ENCODE measurements around the gene ADGRD1.

The ADGRD1 gene

GRCh38 chr12:131119936-131120335 is 166.2 kb downstream of the ADGRD1 start:
- no peak for ATAC-seq
- TF ChIP-seq POU6F1 (CRISPR knock-in tag; IDR thresholded peaks at IDR 0.05; ENCODE audit: borderline replicate concordance, low read depth) (no peak), PPARA (CRISPR knock-in tag; IDR thresholded peaks at IDR 0.05; ENCODE audit: borderline replicate concordance) (no peak), RARB (CRISPR knock-in tag; IDR thresholded peaks at IDR 0.05) (no peak), TSHZ2 (CRISPR knock-in tag; IDR thresholded peaks at IDR 0.05) (no peak), CREB5 (CRISPR knock-in tag; IDR thresholded peaks at IDR 0.05; ENCODE audit: low read depth) (no peak), ZFP3 (CRISPR knock-in tag; IDR thresholded peaks at IDR 0.05) (no peak), TCF4 (CRISPR knock-in tag; IDR thresholded peaks at IDR 0.05; ENCODE audit: borderline replicate concordance) (no peak), ZC3H10 (CRISPR knock-in tag; IDR thresholded peaks at IDR 0.05) (no peak), ZNF565 (CRISPR knock-in tag; conservative IDR thresholded peaks at IDR 0.05; ENCODE audit: low read depth) (no peak), CSDC2 (CRISPR knock-in tag; IDR thresholded peaks at IDR 0.05) (no peak), ZNF8 (CRISPR knock-in tag; IDR thresholded peaks at IDR 0.05) (no peak), GLIS3 (CRISPR knock-in tag; IDR thresholded peaks at IDR 0.05) (no peak), ZFP30 (CRISPR knock-in tag; IDR thresholded peaks at IDR 0.05) (no peak), CSRNP3 (CRISPR knock-in tag; IDR thresholded peaks at IDR 0.05) (no peak), ISL1 (CRISPR knock-in tag; IDR thresholded peaks at IDR 0.05) (no peak), ZNF70 (CRISPR knock-in tag; IDR thresholded peaks at IDR 0.05) (no peak)

GRCh38 chr12:131120831-131121271 is 167.1 kb downstream of the ADGRD1 start:
- TF ChIP-seq ARNTL (CRISPR knock-in tag; IDR thresholded peaks at IDR 0.05; ENCODE audit: borderline replicate concordance, low read depth) = no peak
- TF ChIP-seq ISL1 (CRISPR knock-in tag; IDR thresholded peaks at IDR 0.05) = no peak
- ATAC-seq = no peak

GRCh38 chr12:131121705-131122405 is 168.1 kb downstream of the ADGRD1 start:
- TF ChIP-seq ISL1 (CRISPR knock-in tag; IDR thresholded peaks at IDR 0.05) = no peak
- TF ChIP-seq BACH2 (CRISPR knock-in tag; IDR thresholded peaks at IDR 0.05; ENCODE audit: borderline replicate concordance) = no peak
- no peak for TF ChIP-seq POU6F1 (CRISPR knock-in tag; IDR thresholded peaks at IDR 0.05; ENCODE audit: borderline replicate concordance, low read depth)
- no peak for TF ChIP-seq ZNF8 (CRISPR knock-in tag; IDR thresholded peaks at IDR 0.05)
- ATAC-seq = no peak

GRCh38 chr12:131122631-131123030 is 168.9 kb downstream of the ADGRD1 start:
- no peak for ATAC-seq
- TF ChIP-seq ARNTL (CRISPR knock-in tag; IDR thresholded peaks at IDR 0.05; ENCODE audit: borderline replicate concordance, low read depth) = no peak
- no peak for TF ChIP-seq ZC3H10 (CRISPR knock-in tag; IDR thresholded peaks at IDR 0.05)
- TF ChIP-seq PATZ1 (CRISPR knock-in tag; IDR thresholded peaks at IDR 0.05; ENCODE audit: borderline replicate concordance) = no peak
- TF ChIP-seq POU6F1 (CRISPR knock-in tag; IDR thresholded peaks at IDR 0.05; ENCODE audit: borderline replicate concordance, low read depth) = no peak
- no peak for TF ChIP-seq BACH2 (CRISPR knock-in tag; IDR thresholded peaks at IDR 0.05; ENCODE audit: borderline replicate concordance)
- TF ChIP-seq ZNF565 (CRISPR knock-in tag; conservative IDR thresholded peaks at IDR 0.05; ENCODE audit: low read depth) = no peak
